Measurements from ENCODE around the gene MTG2. TPM values are rescaled to one million over a fixed set of nuclear protein-coding genes. Genes with fewer than 3 reads are reported as not detected.

Gene MTG2
- total RNA-seq, 4 donors from 2014 or later, result 19.3 to 32.5 (median 26.3) TPM

DNA sequence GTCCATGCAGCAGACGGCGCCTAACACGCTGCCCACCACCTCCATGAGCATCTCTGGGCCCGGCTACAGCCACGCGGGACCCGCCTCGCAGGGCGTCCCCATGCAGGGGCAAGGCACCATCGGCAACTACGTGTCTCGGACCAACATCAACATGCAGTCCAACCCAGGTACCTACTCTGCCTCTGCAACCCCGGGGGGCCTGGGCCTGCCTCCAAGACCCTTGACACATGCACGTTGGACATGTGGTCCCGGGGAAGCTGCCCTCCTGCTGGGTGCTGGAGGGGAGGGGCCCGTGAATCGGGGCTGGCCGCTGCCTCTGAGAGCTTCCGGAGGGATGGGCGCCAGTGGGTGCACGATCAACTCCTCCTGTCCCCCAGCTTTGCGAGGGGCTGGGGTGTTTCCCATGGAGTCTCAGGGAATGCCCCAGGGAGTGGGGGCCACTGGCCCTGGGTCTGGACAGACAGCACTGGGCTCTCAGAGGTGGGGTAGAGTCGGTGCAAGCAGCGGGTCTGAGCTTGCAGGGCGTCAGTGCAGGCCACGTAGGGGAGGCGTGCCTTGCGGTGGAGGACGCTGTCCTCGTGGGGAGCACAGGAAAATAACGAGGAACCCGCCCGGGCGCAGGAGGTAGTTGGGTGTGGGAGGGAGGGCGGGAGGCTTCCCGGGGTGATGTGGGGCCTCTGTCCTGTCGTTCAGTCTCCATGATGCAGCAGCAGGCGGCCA, 19.9 kb upstream of the MTG2 start:
- DNase-seq (ENCODE audit: low spot score) (no peak), ATAC-seq (ENCODE audit: low FRiP score) (no peak)
- TF ChIP-seq, protein P1, sequence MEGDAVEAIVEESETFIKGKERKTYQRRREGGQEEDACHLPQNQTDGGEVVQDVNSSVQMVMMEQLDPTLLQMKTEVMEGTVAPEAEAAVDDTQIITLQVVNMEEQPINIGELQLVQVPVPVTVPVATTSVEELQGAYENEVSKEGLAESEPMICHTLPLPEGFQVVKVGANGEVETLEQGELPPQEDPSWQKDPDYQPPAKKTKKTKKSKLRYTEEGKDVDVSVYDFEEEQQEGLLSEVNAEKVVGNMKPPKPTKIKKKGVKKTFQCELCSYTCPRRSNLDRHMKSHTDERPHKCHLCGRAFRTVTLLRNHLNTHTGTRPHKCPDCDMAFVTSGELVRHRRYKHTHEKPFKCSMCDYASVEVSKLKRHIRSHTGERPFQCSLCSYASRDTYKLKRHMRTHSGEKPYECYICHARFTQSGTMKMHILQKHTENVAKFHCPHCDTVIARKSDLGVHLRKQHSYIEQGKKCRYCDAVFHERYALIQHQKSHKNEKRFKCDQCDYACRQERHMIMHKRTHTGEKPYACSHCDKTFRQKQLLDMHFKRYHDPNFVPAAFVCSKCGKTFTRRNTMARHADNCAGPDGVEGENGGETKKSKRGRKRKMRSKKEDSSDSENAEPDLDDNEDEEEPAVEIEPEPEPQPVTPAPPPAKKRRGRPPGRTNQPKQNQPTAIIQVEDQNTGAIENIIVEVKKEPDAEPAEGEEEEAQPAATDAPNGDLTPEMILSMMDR (IDR thresholded peaks at IDR 0.05), result no peak

DNA sequence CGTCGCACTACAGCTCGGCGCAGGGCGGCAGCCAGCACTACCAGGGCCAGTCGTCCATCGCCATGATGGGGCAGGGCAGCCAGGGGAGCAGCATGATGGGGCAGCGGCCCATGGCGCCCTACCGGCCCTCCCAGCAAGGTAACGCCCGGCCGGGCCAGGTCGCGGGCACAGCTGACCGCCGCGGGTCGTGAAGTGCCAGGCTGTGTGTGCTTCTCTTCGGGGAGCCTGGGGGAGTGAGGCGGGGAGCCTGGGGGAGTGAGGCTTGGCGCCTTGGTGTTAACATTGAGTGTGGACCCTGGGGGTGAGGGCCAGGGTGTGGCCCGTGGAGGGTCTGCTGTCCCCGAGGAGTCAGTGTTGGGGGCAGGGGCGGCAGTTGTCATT, 19.4 kb upstream of the MTG2 start:
- TF ChIP-seq, protein P1 (IDR thresholded peaks at IDR 0.05), result no peak
- ATAC-seq (ENCODE audit: low FRiP score), result no peak
- DNase-seq (ENCODE audit: low spot score), result no peak

GRCh38 chr20:62163986-62164762, 18.7 kb upstream of the MTG2 start:
- ATAC-seq (ENCODE audit: low FRiP score), result no peak

GRCh38 chr20:62164879-62165761, 17.7 kb upstream of the MTG2 start:
- TF ChIP-seq, protein P1 (IDR thresholded peaks at IDR 0.05), result no peak
- DNase-seq (ENCODE audit: low spot score) (no peak), ATAC-seq (ENCODE audit: low FRiP score) (no peak)

More at GRCh38 chr20:62163986-62164762, 18.7 kb upstream of the MTG2 start:
- TF ChIP-seq, protein P1 (IDR thresholded peaks at IDR 0.05), result no peak
- no peak for DNase-seq (ENCODE audit: low spot score)

DNA sequence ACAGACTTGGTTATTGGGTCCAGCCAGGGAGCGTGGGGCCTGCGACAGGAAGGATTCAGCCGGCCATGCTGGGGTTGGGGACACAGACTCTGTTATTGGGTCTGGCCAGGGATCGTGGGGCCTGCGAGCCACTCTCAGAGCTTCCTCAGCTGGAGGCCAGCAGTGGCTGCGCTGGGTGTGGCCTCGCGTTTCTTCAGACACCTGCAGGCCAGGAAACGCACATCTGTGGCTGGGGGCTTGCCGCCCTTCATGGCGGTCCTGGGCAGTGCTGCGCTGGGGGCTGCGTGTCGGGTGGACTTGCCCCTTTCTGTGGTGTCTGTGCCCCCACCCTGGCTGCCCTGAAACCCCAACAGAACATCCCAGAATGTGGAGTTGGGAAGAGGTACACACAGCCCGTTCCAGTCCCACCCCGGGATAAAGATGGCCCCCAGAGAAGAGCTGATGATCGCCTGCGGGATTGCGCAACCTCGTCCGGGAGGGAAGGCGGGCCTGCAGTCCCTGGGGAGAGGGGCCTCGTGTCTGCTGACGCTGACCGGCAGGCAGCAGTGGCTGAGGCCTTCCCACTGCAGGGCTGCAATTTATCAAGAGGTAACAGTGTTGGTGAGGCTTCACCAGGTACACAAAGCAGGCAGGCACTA, 16.9 kb upstream of the MTG2 start:
- TF ChIP-seq, protein P1 (IDR thresholded peaks at IDR 0.05), result no peak
- ATAC-seq (ENCODE audit: low FRiP score) (no peak), DNase-seq (ENCODE audit: low spot score) (no peak)

- TF ChIP-seq, protein P1 (IDR thresholded peaks at IDR 0.05), result no peak
Observed at GRCh38 chr20:62167474-62167873, 15.4 kb upstream of the MTG2 start.

More at GRCh38 chr20:62167474-62167873, 15.4 kb upstream of the MTG2 start:
- DNase-seq (ENCODE audit: low spot score) (no peak), ATAC-seq (ENCODE audit: low FRiP score) (no peak)

Measured in omental fat pad (tissue), 4 donors.